ENCODE results near the gene LDB1.

The LDB1 gene

DNA sequence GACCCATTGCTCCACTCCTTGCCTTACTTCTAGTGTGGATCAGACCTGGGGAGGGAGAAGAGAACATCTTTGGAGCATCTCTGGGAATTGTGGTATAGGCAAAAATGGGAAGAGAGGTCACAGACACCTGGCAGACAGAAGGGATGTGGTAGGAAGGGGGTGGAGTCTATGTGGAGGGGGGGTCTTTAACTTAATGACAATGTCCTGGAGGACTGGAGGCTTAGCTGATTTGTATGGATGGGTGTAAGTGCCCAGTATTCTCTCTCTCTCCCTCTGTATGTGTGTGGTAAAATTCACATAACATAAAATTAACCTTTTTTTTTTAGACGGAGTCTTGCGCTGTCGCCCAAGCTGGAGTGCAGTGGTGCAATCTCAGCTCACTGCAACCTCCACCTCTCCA, 3.1 kb upstream of the LDB1 start:
- TF ChIP-seq CTCF (conservative IDR thresholded peaks at IDR 0.05; ENCODE audit: low read length): no peak
- H3K4me3 ChIP-seq (ENCODE audit: low read length): no peak overlapping the region
- DNase-seq (ENCODE audit: low read depth): no peak

GRCh38 chr10:102122450-102122849, 2.3 kb upstream of the LDB1 start:
- no peak for TF ChIP-seq CTCF (conservative IDR thresholded peaks at IDR 0.05; ENCODE audit: low read length)
- no peak for DNase-seq (ENCODE audit: low read depth)
- no peak overlapping the region for H3K4me3 ChIP-seq (ENCODE audit: low read length)

DNA sequence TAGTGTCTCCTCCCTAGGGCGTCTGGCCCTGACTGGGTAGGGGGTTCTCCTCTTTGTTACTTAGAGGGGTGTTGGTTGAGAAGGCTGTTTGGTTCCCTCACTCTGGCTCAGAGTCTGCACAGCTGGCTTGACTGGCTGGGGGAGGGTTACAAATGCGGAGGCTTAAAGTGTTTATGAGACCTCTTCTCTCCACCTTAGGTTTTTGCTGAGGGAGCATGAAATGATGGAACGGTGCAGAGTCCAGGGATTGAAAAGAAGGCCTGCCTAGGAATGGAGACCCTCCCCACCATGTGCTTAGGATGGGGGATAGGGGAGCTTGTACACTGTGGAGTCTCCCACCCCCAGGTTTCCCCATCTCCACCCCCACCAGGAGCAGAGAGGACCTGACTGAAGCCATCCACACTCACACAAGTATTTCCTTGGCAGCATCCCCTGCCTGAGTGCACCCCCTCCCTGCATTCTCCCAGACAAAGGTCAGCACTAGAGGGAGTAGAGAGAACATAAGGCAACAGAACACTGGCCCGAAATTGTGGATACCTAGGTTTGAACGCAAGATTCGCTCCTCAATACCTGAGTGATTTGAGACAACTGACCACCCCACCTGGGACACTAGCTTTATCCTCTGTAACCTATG, 1.7 kb upstream of the LDB1 start:
- peak; percentile 49 for DNase-seq (ENCODE audit: low read depth)
- H3K4me3 ChIP-seq (ENCODE audit: low read length): peak overlapping the region; percentile 88
- peak; percentile 49 for TF ChIP-seq CTCF (conservative IDR thresholded peaks at IDR 0.05; ENCODE audit: low read length)

GRCh38 chr10:102120991-102121738, 997 bp upstream of the LDB1 start:
- TF ChIP-seq CTCF (conservative IDR thresholded peaks at IDR 0.05; ENCODE audit: low read length): no peak
- peak overlapping the region; percentile 88 for H3K4me3 ChIP-seq (ENCODE audit: low read length)
- DNase-seq (ENCODE audit: low read depth): peak; percentile 84

- peak; percentile 88 for DNase-seq (ENCODE audit: low read depth)
- no peak for TF ChIP-seq CTCF (conservative IDR thresholded peaks at IDR 0.05; ENCODE audit: low read length)
- peak overlapping the region; percentile 88 for H3K4me3 ChIP-seq (ENCODE audit: low read length)
These were observed 589 bp downstream of the LDB1 start for GRCh38 chr10:102119417-102120141.

DNA sequence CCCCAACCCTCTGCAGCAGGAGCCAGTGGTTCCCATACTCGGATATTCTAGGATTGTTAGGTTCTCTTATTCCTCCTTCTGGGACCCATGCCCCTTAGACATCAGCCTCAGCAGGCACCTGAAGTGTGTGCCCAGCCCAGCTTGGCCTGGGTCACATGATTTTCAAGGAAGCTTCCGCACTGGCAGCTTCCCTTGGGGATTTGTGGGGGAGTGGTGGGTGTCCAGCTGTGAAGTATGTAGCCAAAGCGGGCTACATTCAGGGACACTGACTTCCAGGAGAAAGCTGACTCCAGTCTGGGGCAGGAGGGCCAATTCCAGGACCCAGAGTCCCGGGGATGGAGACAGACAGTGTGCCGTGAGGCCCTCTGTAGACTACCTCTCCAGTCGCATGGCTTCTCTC, 1.3 kb downstream of the LDB1 start:
- H3K4me3 ChIP-seq (ENCODE audit: low read length): peak overlapping the region; percentile 88
- no peak for TF ChIP-seq CTCF (conservative IDR thresholded peaks at IDR 0.05; ENCODE audit: low read length)
- peak; percentile 48 for DNase-seq (ENCODE audit: low read depth)

All from AG10803 (cell line).